HepG2 (cell line): ENCODE measurements around the gene CXXC5. TPM values are rescaled to one million over a fixed set of nuclear protein-coding genes. Genes with fewer than 3 reads are reported as not detected.

Source experiments
- BRD4 ChIP-seq: sonication (generic); formaldehyde crosslinking; IDR thresholded peaks from 2 replicates; pipeline ENCODE4 v1.4.0; 2020; ENCODE audit warnings: missing genetic modification reagents
- BRF2 ChIP-seq: sonication (generic); formaldehyde crosslinking; IDR thresholded peaks from 2 replicates; pipeline ENCODE4 v1.8.1; 2022; ENCODE audit warnings: mild to moderate bottlenecking, missing genetic modification reagents
- CHCHD3 ChIP-seq: sonication (generic); formaldehyde crosslinking; IDR thresholded peaks from 2 replicates; pipeline ENCODE4 v1.8.0; 2022; ENCODE audit warnings: mild to moderate bottlenecking, missing genetic modification reagents, moderate library complexity
- ELF4 ChIP-seq: sonication (generic); formaldehyde crosslinking; IDR thresholded peaks from 2 replicates; pipeline ENCODE4 v1.5.0; 2020; ENCODE audit warnings: missing genetic modification reagents, mild to moderate bottlenecking, moderate library complexity, borderline replicate concordance
- HOMEZ ChIP-seq: IDR thresholded peaks from 2 replicates; pipeline ENCODE4 v1.6.1; 2016; ENCODE audit warnings: low read depth
- NFYB ChIP-seq: sonication (generic); formaldehyde crosslinking; IDR thresholded peaks from 2 replicates; pipeline ENCODE4 v1.4.0; 2020; ENCODE audit warnings: missing genetic modification reagents
- PLRG1 ChIP-seq: fragments of 450-650 bp; conservative IDR thresholded peaks from 2 replicates; pipeline ENCODE4 v1.6.1; 2016
- SP140L ChIP-seq: sonication (generic); formaldehyde crosslinking; IDR thresholded peaks from 2 replicates; pipeline ENCODE4 v1.4.0; 2020; ENCODE audit warnings: missing genetic modification reagents, borderline replicate concordance
- SP2 ChIP-seq: sonication (generic); formaldehyde crosslinking; IDR thresholded peaks from 2 replicates; pipeline ENCODE4 v1.5.1; 2020; ENCODE audit warnings: mild to moderate bottlenecking, missing genetic modification reagents
- YY1 ChIP-seq: IDR thresholded peaks from 2 replicates; pipeline ENCODE4 v1.6.1; 2011; ENCODE audit warnings: low read length, low read depth, moderate library complexity, mild to moderate bottlenecking; ENCODE audit not compliant: insufficient read depth, insufficient replicate concordance
- ZBTB42 ChIP-seq: sonication (generic); formaldehyde crosslinking; IDR thresholded peaks from 2 replicates; pipeline ENCODE4 v1.5.0; 2020; ENCODE audit warnings: mild to moderate bottlenecking, missing genetic modification reagents
- ZNF232 ChIP-seq: sonication (generic); formaldehyde crosslinking; IDR thresholded peaks from 2 replicates; pipeline ENCODE4 v1.4.0; 2020; ENCODE audit warnings: missing genetic modification reagents, borderline replicate concordance
- ZNF280B ChIP-seq: sonication (generic); formaldehyde crosslinking; IDR thresholded peaks from 2 replicates; pipeline ENCODE4 v1.5.0; 2020; ENCODE audit warnings: missing genetic modification reagents, mild to moderate bottlenecking, borderline replicate concordance
- polyA plus RNA-seq, 8 experiments: library from polyadenylated mRNA; depleted of rRNA in 3 of 8; stranded (reverse) in 7 of 8; unstranded in 1 of 8; fragments of >200 nt; fragmentation: Illumina TruSeq in 4 of 8; extraction: Trizol in 4 of 8; gene quantifications; 2 replicates each; pipeline versions ENCODE4 v1.2.1 to v1.2.3, GENCODE V29; 2011 to 2016; ENCODE audit warnings: low read depth in 4 of 8, missing spikeins in 1 of 8, mixed read lengths in 1 of 8; ENCODE audit not compliant: insufficient read depth in 1 of 8
- total RNA-seq, 5 experiments: library from RNA; depleted of rRNA; stranded (reverse); fragments of >200 nt; fragmentation: Illumina TruSeq; extraction: Trizol; gene quantifications; 2 replicates each; pipeline ENCODE4 v1.2.3, GENCODE V29; 2016; ENCODE audit warnings: low read depth in 1 of 5
- TF ChIP-seq, protein P1 (sequence below): sonication (generic); formaldehyde crosslinking; IDR thresholded peaks from 2 replicates; pipeline ENCODE4 v1.4.0; 2020; ENCODE audit warnings: mild to moderate bottlenecking, missing genetic modification reagents
- TF ChIP-seq, protein P2 (sequence below): sonication (generic); formaldehyde crosslinking; IDR thresholded peaks from 2 replicates; pipeline ENCODE4 v1.4.0; 2020; ENCODE audit warnings: low read depth, mild to moderate bottlenecking, missing genetic modification reagents

The CXXC5 gene
- total and polyA plus RNA-seq, 2 of the 13 experiments (the other 11 are each of a cell fraction or from before 2014, with no cell fraction given): 32.3 to 33.0 TPM

GRCh38 chr5:139669662-139670368, 21.7 kb downstream of the CXXC5 start (continued):
- no peak for TF ChIP-seq BRF2 (CRISPR knock-in tag)
- 0 out of 2 replicates have a peak, but pooled peaks have one; percentile 68 for TF ChIP-seq ZNF280B (CRISPR knock-in tag)
- TF ChIP-seq NFYB (CRISPR knock-in tag): no peak
- TF ChIP-seq, protein P1, sequence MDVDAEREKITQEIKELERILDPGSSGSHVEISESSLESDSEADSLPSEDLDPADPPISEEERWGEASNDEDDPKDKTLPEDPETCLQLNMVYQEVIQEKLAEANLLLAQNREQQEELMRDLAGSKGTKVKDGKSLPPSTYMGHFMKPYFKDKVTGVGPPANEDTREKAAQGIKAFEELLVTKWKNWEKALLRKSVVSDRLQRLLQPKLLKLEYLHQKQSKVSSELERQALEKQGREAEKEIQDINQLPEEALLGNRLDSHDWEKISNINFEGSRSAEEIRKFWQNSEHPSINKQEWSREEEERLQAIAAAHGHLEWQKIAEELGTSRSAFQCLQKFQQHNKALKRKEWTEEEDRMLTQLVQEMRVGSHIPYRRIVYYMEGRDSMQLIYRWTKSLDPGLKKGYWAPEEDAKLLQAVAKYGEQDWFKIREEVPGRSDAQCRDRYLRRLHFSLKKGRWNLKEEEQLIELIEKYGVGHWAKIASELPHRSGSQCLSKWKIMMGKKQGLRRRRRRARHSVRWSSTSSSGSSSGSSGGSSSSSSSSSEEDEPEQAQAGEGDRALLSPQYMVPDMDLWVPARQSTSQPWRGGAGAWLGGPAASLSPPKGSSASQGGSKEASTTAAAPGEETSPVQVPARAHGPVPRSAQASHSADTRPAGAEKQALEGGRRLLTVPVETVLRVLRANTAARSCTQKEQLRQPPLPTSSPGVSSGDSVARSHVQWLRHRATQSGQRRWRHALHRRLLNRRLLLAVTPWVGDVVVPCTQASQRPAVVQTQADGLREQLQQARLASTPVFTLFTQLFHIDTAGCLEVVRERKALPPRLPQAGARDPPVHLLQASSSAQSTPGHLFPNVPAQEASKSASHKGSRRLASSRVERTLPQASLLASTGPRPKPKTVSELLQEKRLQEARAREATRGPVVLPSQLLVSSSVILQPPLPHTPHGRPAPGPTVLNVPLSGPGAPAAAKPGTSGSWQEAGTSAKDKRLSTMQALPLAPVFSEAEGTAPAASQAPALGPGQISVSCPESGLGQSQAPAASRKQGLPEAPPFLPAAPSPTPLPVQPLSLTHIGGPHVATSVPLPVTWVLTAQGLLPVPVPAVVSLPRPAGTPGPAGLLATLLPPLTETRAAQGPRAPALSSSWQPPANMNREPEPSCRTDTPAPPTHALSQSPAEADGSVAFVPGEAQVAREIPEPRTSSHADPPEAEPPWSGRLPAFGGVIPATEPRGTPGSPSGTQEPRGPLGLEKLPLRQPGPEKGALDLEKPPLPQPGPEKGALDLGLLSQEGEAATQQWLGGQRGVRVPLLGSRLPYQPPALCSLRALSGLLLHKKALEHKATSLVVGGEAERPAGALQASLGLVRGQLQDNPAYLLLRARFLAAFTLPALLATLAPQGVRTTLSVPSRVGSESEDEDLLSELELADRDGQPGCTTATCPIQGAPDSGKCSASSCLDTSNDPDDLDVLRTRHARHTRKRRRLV (CRISPR knock-in tag): no peak
- TF ChIP-seq ZNF232: no peak
- no peak for TF ChIP-seq ZBTB42 (CRISPR knock-in tag)
- TF ChIP-seq ELF4 (CRISPR knock-in tag): no peak
- TF ChIP-seq, protein P2, sequence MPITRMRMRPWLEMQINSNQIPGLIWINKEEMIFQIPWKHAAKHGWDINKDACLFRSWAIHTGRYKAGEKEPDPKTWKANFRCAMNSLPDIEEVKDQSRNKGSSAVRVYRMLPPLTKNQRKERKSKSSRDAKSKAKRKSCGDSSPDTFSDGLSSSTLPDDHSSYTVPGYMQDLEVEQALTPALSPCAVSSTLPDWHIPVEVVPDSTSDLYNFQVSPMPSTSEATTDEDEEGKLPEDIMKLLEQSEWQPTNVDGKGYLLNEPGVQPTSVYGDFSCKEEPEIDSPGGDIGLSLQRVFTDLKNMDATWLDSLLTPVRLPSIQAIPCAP (CRISPR knock-in tag): no peak
- no peak for TF ChIP-seq PLRG1
- TF ChIP-seq BRD4 (CRISPR knock-in tag): no peak
- TF ChIP-seq SP140L (CRISPR knock-in tag): no peak
- no peak for TF ChIP-seq YY1
- TF ChIP-seq SP2: no peak
- no peak for TF ChIP-seq CHCHD3 (CRISPR knock-in tag)
- no peak for TF ChIP-seq HOMEZ (CRISPR knock-in tag)
